ENCODE results near the gene BTBD3.

BTBD3 gene

DNA sequence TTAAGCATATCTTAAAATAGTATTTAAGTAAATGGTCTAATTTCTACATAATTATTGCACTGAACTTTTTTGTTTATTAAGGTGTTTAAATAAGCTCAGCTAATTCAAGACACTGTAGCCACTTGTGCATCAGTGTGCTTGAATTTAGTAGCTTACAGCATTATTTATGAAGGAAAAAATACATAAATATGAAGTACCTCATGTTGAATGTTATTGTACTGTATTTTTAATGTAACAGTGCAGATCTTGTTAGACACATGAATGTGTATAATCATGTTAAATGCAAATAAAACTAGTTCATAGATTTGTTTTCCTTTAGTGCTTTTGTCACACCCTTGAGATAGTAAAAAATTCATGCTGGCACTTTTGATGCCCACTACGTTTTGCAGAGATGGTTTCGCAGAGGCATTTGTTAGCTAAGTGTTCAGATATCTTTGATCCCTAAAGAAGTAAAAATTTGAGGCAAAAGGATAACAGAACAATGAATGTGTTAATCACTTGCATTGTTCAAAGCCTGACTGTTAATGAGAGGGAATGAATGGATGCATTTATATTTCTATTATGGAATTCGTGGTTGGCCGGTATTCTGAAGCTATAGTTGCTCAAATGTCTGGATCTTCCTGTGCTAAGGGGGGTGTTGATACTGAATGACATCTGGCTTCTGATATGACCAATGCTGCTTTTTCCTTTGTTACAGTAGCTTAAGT is 8.8 kb downstream of the BTBD3 start:
- Mint-ChIP-seq H3K27me3 (no peaks in the 10 kb centered on the region), H3K4me1 (peaks cover 0 to 2% of the 10 kb centered on the region in 2 donors), H3K27ac (no peak overlapping the region), H3K36me3 (peaks cover 4 to 10% of the 10 kb centered on the region in 2 donors), H3K9me3 (no peaks in the 10 kb centered on the region), H3K4me3 (no peak overlapping the region)
- no peak for ATAC-seq (replicated peaks)
- no peak for DNase-seq

- H3K36me3 Mint-ChIP-seq, result peaks cover 0 to 5% of the 10 kb centered on the region in 2 donors
- DNase-seq (no peak), ATAC-seq (replicated peaks) (no peak)
- no peak overlapping the region for H3K4me3 Mint-ChIP-seq
- peaks cover 0 to 2% of the 10 kb centered on the region in 2 donors for H3K4me1 Mint-ChIP-seq
- H3K9me3 Mint-ChIP-seq, result no peaks in the 10 kb centered on the region
- no peaks in the 10 kb centered on the region for H3K27me3 Mint-ChIP-seq
- no peak overlapping the region for H3K27ac Mint-ChIP-seq
Measured at GRCh38 chr20:11929947-11930346, 12.3 kb downstream of the BTBD3 start.

DNA sequence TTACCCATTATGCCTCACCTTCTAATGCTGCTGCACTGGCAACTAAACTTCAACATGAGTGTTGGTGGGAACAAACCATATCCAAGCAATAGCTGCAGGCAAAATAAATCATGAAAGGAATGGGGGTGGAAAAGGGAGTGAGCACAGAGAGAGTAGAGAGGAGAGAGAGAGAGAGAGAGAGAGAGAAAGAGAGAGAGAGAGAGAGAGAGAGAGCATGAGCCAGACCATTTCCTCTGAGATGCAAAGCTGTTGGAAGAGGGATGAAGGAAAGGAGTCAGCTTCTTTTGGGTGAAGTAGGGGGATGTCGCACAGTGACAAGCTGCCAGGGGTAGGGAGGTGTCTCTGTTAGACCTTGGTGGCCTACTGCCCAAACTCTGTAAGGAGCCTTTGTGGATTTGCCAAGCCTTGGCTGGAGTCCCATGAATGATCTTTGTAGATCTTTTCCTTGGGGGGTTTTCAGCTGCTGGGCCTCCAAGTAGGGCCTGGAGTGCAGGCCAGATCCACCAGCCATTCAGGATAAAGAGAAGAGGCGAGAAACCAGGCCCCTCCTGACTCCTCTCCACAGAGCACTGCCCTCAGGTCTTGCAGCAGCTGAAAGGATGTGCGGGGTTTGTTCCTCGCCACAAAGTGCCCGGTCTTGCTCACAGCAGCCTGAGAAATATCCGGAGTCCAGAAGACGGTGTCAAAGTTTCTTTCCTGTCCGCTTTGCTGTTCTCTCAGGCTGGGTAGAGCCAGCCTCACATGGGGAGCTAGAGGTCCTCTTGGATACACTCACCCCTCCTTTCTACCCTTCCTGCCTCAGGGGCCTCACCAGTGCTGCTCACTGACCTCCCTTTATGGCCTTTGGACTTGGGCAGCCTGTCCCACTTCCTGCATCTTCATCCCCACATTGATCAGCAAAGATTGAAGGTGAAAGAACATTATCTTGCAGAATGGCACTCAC is 17.8 kb downstream of the BTBD3 start:
- no peak for ATAC-seq (replicated peaks)
- H3K36me3 Mint-ChIP-seq, result no peaks in the 10 kb centered on the region
- no peak overlapping the region for H3K4me3 Mint-ChIP-seq
- H3K4me1 Mint-ChIP-seq, result peaks cover 0 to 2% of the 10 kb centered on the region in 2 donors
- H3K27me3 Mint-ChIP-seq, result no peaks in the 10 kb centered on the region
- H3K9me3 Mint-ChIP-seq, result no peaks in the 10 kb centered on the region
- DNase-seq, result no peak
- no peak overlapping the region for H3K27ac Mint-ChIP-seq

GRCh38 chr20:11936157-11936556 is 18.5 kb downstream of the BTBD3 start:
- H3K9me3 Mint-ChIP-seq, result no peaks in the 10 kb centered on the region
- DNase-seq (no peak), ATAC-seq (replicated peaks) (no peak)
- H3K4me3 Mint-ChIP-seq, result no peak overlapping the region
- peaks cover 0 to 2% of the 10 kb centered on the region in 2 donors for H3K4me1 Mint-ChIP-seq
- no peaks in the 10 kb centered on the region for H3K36me3 Mint-ChIP-seq
- no peak overlapping the region for H3K27ac Mint-ChIP-seq
- H3K27me3 Mint-ChIP-seq, result no peaks in the 10 kb centered on the region

- Mint-ChIP-seq H3K4me1 (peaks cover 0 to 2% of the 10 kb centered on the region in 2 donors), H3K4me3 (no peak overlapping the region), H3K9me3 (no peaks in the 10 kb centered on the region), H3K36me3 (no peaks in the 10 kb centered on the region), H3K27ac (no peak overlapping the region), H3K27me3 (no peaks in the 10 kb centered on the region)
- no peak for DNase-seq
- no peak for ATAC-seq (replicated peaks)
Measured at GRCh38 chr20:11937230-11937629, 19.5 kb downstream of the BTBD3 start.

DNA sequence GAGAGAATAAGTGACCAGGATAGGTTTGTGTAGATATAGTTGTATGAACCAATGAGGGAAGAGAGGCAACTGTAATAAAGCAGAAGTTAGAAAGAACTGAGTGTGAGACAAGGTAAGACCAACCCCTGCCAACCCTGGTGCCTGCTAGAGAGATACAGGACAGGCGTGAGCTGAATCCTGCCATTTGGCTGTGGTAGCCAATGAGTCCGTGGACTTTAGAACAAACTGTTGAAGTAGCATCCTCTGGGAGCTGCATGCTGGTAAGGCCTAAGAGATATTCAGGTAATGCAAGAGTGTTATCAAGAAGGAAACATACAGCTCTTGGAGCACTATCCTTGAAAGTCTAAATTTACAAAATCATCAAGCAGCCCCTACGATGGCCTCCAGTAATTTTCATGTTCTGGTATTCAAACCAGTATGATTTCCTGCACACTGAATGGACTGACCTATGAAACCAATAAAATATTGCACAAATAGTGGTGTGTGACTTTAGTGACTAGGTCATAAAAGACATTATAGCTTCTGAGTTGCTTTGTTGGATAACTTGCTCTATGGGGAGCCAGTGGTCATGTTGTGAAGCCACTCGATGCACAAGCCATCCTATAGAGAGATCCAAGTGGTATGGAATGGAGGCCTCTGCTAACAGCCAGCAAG is 24.0 kb downstream of the BTBD3 start:
- ATAC-seq (replicated peaks), result no peak

DNA sequence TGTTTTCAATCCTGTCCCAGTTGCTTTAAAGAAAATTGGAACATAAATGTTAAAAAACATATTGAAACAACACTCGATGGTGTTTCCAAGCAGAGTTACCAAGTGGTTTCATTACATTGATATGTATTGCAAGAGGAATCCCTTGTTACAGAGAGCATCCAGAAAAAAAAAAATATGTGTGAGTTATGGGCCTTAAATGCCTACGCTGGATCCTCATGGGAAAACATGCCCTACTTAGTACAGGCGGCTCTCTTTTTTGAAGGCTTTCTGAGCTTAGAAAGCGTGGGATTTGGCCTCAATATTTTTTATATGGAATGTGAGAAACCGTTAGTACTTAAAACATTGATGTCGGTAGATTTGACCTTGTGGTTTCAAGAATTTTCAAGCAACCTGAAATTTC is 26.1 kb downstream of the BTBD3 start:
- Mint-ChIP-seq H3K4me1 (no peaks in the 10 kb centered on the region), H3K27ac (no peak overlapping the region), H3K27me3 (no peaks in the 10 kb centered on the region), H3K9me3 (peaks cover 0 to 4% of the 10 kb centered on the region in 2 donors), H3K36me3 (no peaks in the 10 kb centered on the region), H3K4me3 (no peak overlapping the region)
- no peak for ATAC-seq (replicated peaks)
- no peak for DNase-seq

More for the DNA sequence above, 24.0 kb downstream of the BTBD3 start:
- DNase-seq, result no peak
- H3K27ac Mint-ChIP-seq, result no peak overlapping the region
- H3K27me3 Mint-ChIP-seq, result no peaks in the 10 kb centered on the region
- peaks cover 0 to 4% of the 10 kb centered on the region in 2 donors for H3K9me3 Mint-ChIP-seq
- no peak overlapping the region for H3K4me3 Mint-ChIP-seq
- no peaks in the 10 kb centered on the region for H3K36me3 Mint-ChIP-seq
- H3K4me1 Mint-ChIP-seq, result peaks cover 0 to 2% of the 10 kb centered on the region in 2 donors

- Mint-ChIP-seq H3K36me3 (no peaks in the 10 kb centered on the region), H3K27me3 (no peaks in the 10 kb centered on the region), H3K9me3 (peaks cover 0 to 4% of the 10 kb centered on the region in 2 donors), H3K4me1 (no peaks in the 10 kb centered on the region), H3K4me3 (no peak overlapping the region), H3K27ac (no peak overlapping the region)
- no peak for ATAC-seq (replicated peaks)
- DNase-seq, result no peak
Measured at GRCh38 chr20:11948806-11949205, 31.1 kb downstream of the BTBD3 start.

DNA sequence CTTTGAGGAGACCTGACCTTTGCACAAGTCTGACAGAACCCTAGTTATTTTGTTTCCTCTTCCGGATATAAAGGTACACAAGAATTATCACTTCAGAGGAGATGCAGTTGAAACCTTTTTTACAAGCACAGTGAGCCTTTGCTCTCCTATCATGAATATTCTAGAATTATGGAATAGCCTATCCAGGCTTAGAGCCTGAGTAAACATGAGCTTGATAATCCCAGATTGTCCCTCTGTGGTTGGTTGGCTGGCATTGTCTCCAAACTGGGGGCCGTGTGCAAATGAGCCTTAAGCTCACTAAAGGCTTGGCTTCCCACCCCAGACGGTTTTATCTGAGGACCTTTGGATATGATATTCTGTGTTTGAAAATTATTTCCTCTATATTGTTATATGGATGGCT is 32.0 kb downstream of the BTBD3 start:
- H3K9me3 Mint-ChIP-seq, result peaks cover 2 to 5% of the 10 kb centered on the region in 2 donors
- H3K27me3 Mint-ChIP-seq, result no peaks in the 10 kb centered on the region
- no peak for DNase-seq
- no peak overlapping the region for H3K27ac Mint-ChIP-seq
- no peaks in the 10 kb centered on the region for H3K4me1 Mint-ChIP-seq
- ATAC-seq (replicated peaks), result no peak
- no peak overlapping the region for H3K4me3 Mint-ChIP-seq
- no peaks in the 10 kb centered on the region for H3K36me3 Mint-ChIP-seq

GRCh38 chr20:11951696-11952095 is 34.0 kb downstream of the BTBD3 start:
- peaks cover 0 to 6% of the 10 kb centered on the region in 2 donors for H3K9me3 Mint-ChIP-seq
- H3K27ac Mint-ChIP-seq, result no peak overlapping the region
- H3K27me3 Mint-ChIP-seq, result peaks cover 0 to under 1% of the 10 kb centered on the region in 2 donors
- no peaks in the 10 kb centered on the region for H3K4me1 Mint-ChIP-seq
- no peak overlapping the region for H3K4me3 Mint-ChIP-seq
- DNase-seq (no peak), ATAC-seq (replicated peaks) (no peak)
- no peaks in the 10 kb centered on the region for H3K36me3 Mint-ChIP-seq

GRCh38 chr20:11952639-11953038 is 34.9 kb downstream of the BTBD3 start:
- H3K27me3 Mint-ChIP-seq, result peaks cover 0 to 7% of the 10 kb centered on the region in 2 donors
- no peak overlapping the region for H3K4me3 Mint-ChIP-seq
- no peak overlapping the region for H3K27ac Mint-ChIP-seq
- H3K9me3 Mint-ChIP-seq, result peaks cover 0 to 6% of the 10 kb centered on the region in 2 donors
- no peaks in the 10 kb centered on the region for H3K36me3 Mint-ChIP-seq
- no peaks in the 10 kb centered on the region for H3K4me1 Mint-ChIP-seq
- ATAC-seq (replicated peaks) (no peak), DNase-seq (no peak)

DNA sequence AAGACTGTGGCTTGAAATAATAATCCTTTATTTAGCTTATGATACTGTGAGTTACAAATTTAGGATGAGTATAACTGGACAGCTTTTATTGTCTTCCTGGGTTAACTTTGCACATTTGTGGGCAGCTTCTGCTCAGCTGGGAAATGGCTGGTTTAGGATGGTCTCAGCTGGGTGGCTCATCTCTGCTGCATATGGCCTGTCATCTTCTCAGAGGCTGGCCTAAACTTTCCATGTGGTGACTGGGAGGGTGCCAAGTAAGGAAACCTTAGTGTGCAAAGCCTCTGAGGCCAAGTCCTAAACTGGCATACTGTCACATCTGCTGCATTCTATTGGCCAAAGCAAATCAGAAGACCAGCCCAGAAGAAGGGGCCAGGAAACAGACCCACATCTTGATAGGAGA is 40.2 kb downstream of the BTBD3 start:
- Mint-ChIP-seq H3K4me1 (peaks cover 0 to 1% of the 10 kb centered on the region in 2 donors), H3K27me3 (peaks cover 8 to 28% of the 10 kb centered on the region in 2 donors), H3K36me3 (no peaks in the 10 kb centered on the region), H3K27ac (no peak overlapping the region), H3K4me3 (no peak overlapping the region), H3K9me3 (peaks cover 0 to 6% of the 10 kb centered on the region in 2 donors)
- DNase-seq, result no peak
- ATAC-seq (replicated peaks), result no peak

DNA sequence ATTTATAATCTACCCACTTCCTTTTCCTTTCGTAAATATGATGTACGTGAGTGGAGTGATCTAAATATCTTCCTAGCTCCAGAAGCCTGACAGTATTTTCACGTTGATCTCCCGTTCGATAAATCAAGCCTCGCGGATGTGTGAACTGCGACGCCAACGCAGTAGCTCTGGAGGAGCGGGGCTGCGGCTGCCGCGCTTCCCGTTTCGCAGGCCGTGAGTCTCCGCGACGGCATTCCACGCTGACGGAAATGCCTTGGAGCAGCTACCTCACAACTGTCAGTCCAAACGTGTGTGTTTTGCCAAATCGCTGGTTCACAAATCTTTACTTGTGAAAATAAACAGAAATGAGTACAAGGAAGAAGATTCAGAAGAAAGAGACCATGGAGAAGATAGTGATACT is 41.2 kb downstream of the BTBD3 start:
- Mint-ChIP-seq H3K36me3 (no peaks in the 10 kb centered on the region), H3K9me3 (peaks cover 0 to 6% of the 10 kb centered on the region in 2 donors), H3K27me3 (peaks cover 8 to 28% of the 10 kb centered on the region in 2 donors), H3K4me3 (no peak overlapping the region), H3K4me1 (peaks cover 0 to 1% of the 10 kb centered on the region in 2 donors), H3K27ac (no peak overlapping the region)
- ATAC-seq (replicated peaks) (no peak), DNase-seq (no peak)

- no peaks in the 10 kb centered on the region for H3K4me1 Mint-ChIP-seq
- DNase-seq, result no peak
- H3K27me3 Mint-ChIP-seq, result no peaks in the 10 kb centered on the region
- no peak for ATAC-seq (replicated peaks)
- H3K27ac Mint-ChIP-seq, result no peak overlapping the region
- no peaks in the 10 kb centered on the region for H3K36me3 Mint-ChIP-seq
- no peak overlapping the region for H3K4me3 Mint-ChIP-seq
- no peaks in the 10 kb centered on the region for H3K9me3 Mint-ChIP-seq
Measured at GRCh38 chr20:11965602-11966001, 47.9 kb downstream of the BTBD3 start.
